MCF 10A (cell line): Measurements from ENCODE around the gene ARHGDIA. TPM values are rescaled to one million over a fixed set of nuclear protein-coding genes. Genes with fewer than 3 reads are reported as not detected.
A peak's percentile ranks its signal among the peaks of the same experiment; 100 is the strongest.

Experiments used
- BruUV-seq: library from RNA; stranded (reverse); fragments of 400-500 nt; replicated peaks from 2 replicates; lab custom pipeline; 2021; lab: Mats Ljungman, UMichigan
- CTCF ChIA-PET: fragments of 300-600 bp; sonication (Branson Sonifier 250); formaldehyde crosslinking; extraction: SDS; loops from one replicate; lab custom pipeline; 2021; ENCODE audit warnings: antibody characterized with exemption, inconsistent platforms; lab: Yijun Ruan, JAX
- POLR2A ChIA-PET: fragments of 300-600, 350-650 bp; sonication (Branson Sonifier 250); formaldehyde crosslinking; extraction: SDS; loops from one replicate; lab custom pipeline; 2020; ENCODE audit warnings: antibody characterized with exemption, inconsistent platforms; lab: Yijun Ruan, JAX
- DNase-seq: peaks from one replicate; pipeline ENCODE4 v3.0.0-alpha.2; 2018; ENCODE audit not compliant: unreplicated experiment
- H3K27ac Mint-ChIP-seq: one replicate; pipeline ENCODE4 v1.8.0; 2022; ENCODE audit warnings: mild to moderate bottlenecking, low read depth, mixed read lengths; ENCODE audit not compliant: unreplicated experiment
- H3K27me3 Mint-ChIP-seq: one replicate; pipeline ENCODE4 v1.8.0; 2022; ENCODE audit warnings: mixed read lengths; ENCODE audit not compliant: insufficient read depth, unreplicated experiment
- H3K36me3 Mint-ChIP-seq: one replicate; pipeline ENCODE4 v1.8.0; 2022; ENCODE audit warnings: mild to moderate bottlenecking, moderate library complexity, mixed read lengths; ENCODE audit not compliant: insufficient read depth, unreplicated experiment
- H3K4me1 Mint-ChIP-seq: one replicate; pipeline ENCODE4 v1.8.0; 2022; ENCODE audit warnings: mixed read lengths; ENCODE audit not compliant: insufficient read depth, unreplicated experiment
- H3K4me3 Mint-ChIP-seq: one replicate; pipeline ENCODE4 v1.8.0; 2022; ENCODE audit warnings: mild to moderate bottlenecking, moderate library complexity, mixed read lengths; ENCODE audit not compliant: unreplicated experiment
- H3K9me3 Mint-ChIP-seq: one replicate; pipeline ENCODE4 v1.8.0; 2022; ENCODE audit warnings: mixed read lengths; ENCODE audit not compliant: unreplicated experiment
- intact Hi-C: fragments of 100-400 bp; cut with micrococcal nuclease; formaldehyde crosslinking; loops from 2 replicates; pipeline ENCODE4 v1.14.1; 2022
- total RNA-seq: library from RNA; stranded (reverse); gene quantifications from 2 replicates; pipeline ENCODE4 v1.2.3, GENCODE V29; 2022
- TF ChIP-seq, protein P1 (sequence below): fragments of 200-600 bp; IDR thresholded peaks from one replicate; pipeline ENCODE4 v1.8.0; 2022; ENCODE audit warnings: antibody characterized with exemption, mild to moderate bottlenecking; ENCODE audit not compliant: unreplicated experiment

The ARHGDIA gene
- total RNA-seq, 1 experiment from 2014 or later: 271 TPM

GRCh38 chr17:81837641-81838040 is 33.5 kb downstream of the ARHGDIA start:
- H3K27ac Mint-ChIP-seq: no peak overlapping the region
- no peak for DNase-seq
- H3K36me3 Mint-ChIP-seq: peaks cover 13% of the 10 kb centered on the region
- POLR2A ChIA-PET: no interaction called here
- CTCF ChIA-PET: interaction anchor here (0.6 kb wide), 1 partner anchor 108 kb away, joined by 3 read pairs; no protein-coding TSS in a partner anchor
- no TSS peak for BruUV-seq
- H3K4me3 Mint-ChIP-seq: no peak overlapping the region
- H3K4me1 Mint-ChIP-seq: no peaks in the 10 kb centered on the region
- no peaks in the 10 kb centered on the region for H3K9me3 Mint-ChIP-seq
- no peaks in the 10 kb centered on the region for H3K27me3 Mint-ChIP-seq
- intact Hi-C loops: no loop called here
- TF ChIP-seq, protein P1, sequence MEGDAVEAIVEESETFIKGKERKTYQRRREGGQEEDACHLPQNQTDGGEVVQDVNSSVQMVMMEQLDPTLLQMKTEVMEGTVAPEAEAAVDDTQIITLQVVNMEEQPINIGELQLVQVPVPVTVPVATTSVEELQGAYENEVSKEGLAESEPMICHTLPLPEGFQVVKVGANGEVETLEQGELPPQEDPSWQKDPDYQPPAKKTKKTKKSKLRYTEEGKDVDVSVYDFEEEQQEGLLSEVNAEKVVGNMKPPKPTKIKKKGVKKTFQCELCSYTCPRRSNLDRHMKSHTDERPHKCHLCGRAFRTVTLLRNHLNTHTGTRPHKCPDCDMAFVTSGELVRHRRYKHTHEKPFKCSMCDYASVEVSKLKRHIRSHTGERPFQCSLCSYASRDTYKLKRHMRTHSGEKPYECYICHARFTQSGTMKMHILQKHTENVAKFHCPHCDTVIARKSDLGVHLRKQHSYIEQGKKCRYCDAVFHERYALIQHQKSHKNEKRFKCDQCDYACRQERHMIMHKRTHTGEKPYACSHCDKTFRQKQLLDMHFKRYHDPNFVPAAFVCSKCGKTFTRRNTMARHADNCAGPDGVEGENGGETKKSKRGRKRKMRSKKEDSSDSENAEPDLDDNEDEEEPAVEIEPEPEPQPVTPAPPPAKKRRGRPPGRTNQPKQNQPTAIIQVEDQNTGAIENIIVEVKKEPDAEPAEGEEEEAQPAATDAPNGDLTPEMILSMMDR: no peak

GRCh38 chr17:81834831-81835267 is 36.3 kb downstream of the ARHGDIA start, which contains the start of gene PPP1R27:
PPP1R27 (minus strand) TSS chr17:81835050; CDS start chr17:81834953, 97 bp downstream.
- TF ChIP-seq, protein P1: no peak

DNA sequence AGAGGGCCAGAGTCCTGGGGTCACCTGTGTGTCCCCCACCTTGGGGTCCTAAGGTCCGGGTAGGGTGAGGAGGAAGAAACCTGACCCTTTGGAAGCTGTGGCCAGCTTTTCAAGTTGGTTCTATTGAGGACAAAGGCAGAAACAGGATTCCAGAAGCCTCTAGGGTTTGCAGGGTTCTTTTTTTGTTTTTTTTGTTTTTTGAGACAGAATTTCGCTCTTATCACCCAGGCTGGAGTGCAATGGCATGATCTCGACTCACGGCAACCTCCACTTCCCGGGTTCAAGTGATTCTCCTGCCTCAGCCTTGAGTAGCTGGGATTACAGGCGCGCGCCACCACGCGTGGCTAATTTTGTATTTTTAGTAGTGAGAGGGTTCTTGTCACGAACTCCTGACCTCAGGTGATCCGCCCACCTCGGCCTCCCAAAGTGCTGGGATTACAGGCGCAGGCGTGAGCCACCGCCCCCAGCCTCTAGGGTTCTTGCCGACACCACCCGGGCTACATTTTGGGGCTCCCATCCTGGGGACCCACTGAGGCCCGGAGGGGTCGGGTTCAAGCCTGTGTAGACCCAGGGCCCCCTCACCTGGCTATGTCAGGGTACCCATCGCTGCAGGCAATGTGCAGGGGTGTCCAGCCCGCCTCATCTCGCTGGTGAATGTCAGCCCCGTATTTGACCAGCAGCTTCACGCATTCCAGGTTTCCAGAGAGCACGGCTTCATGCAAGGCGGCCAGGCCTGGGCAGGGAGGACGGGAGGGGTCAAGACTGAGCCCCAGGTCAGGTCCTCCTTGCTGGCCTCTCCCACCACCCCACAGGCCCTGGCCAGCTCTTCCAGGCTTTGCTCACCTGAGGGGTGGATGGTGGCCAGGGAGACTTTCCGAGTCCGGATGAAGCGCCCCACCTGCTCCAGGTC is 37.0 kb downstream of the ARHGDIA start:
- peaks cover 9% of the 10 kb centered on the region for H3K4me1 Mint-ChIP-seq
- intact Hi-C loops: no loop called here
- peak overlapping the region; percentile 79 for H3K4me3 Mint-ChIP-seq
- peak overlapping the region; percentile 80 for H3K27ac Mint-ChIP-seq
- no peaks in the 10 kb centered on the region for H3K9me3 Mint-ChIP-seq
- peaks cover 5% of the 10 kb centered on the region for H3K36me3 Mint-ChIP-seq
- no peaks in the 10 kb centered on the region for H3K27me3 Mint-ChIP-seq
- TF ChIP-seq, protein P1: no peak
- POLR2A ChIA-PET: interaction anchor here (0.8 to 2.3 kb wide), 17 partner anchors 9 to 437 kb away, joined by 3 to 16 read pairs (median 6); partner anchors contain the start of genes ANAPC11, ARL16, CCDC137 and FASN
- DNase-seq: no peak
- CTCF ChIA-PET: interaction anchor here (1.0 kb wide), 1 partner anchor 9 kb away, joined by 4 read pairs; no protein-coding TSS in a partner anchor
- no TSS peak for BruUV-seq

More at GRCh38 chr17:81834831-81835267, 36.3 kb downstream of the ARHGDIA start, which contains the start of gene PPP1R27:
- POLR2A ChIA-PET: interaction anchor here (1.2 to 2.3 kb wide), 3 partner anchors 20 to 264 kb away, joined by 4 to 9 read pairs (median 5); partner anchors contain the start of gene FASN
- Mint-ChIP-seq H3K27ac (peak within 1 kb of the TSS; percentile 80), H3K4me3 (peak within 1 kb of the TSS; percentile 79), H3K36me3 (peaks cover 5% of the 10 kb centered on the region), H3K27me3 (no peaks in the 10 kb centered on the region), H3K4me1 (peaks cover 9% of the 10 kb centered on the region), H3K9me3 (no peaks in the 10 kb centered on the region)
- no TSS peak for BruUV-seq
- CTCF ChIA-PET: no interaction called here
- no peak for DNase-seq
- intact Hi-C loops: no loop called here
